ENCODE results near the gene C1orf56.

C1orf56 gene

GRCh38 chr1:151098126-151098525, 50.6 kb downstream of the C1orf56 start:
- no peaks in the 10 kb centered on the region for H3K36me3 ChIP-seq (ENCODE audit: control insufficient read depth, insufficient read depth, low read length)
- TF ChIP-seq CTCF (IDR thresholded peaks at IDR 0.05; ENCODE audit: insufficient read depth, low read length, poor library complexity, severe bottlenecking): no peak
- no peak for DNase-seq (ENCODE audit: extremely low read depth, insufficient read length)
- H3K27me3 ChIP-seq (replicated peaks; ENCODE audit: control insufficient read depth, insufficient read depth, low read length): no peaks in the 10 kb centered on the region
- no peak overlapping the region for H3K4me3 ChIP-seq (replicated peaks; ENCODE audit: low read depth, low read length)
